ENCODE measurements around the gene MEDAG.

MEDAG gene

GRCh38 chr13:30867089-30867669 lies 38.9 kb upstream of the MEDAG start:
- Histone ChIP-seq H3K4me1 (ENCODE audit: control insufficient read depth, insufficient read depth, low read length) (no peaks in the 10 kb centered on the region; the same call in 1 of the 2 replicates), H3K36me3 (ENCODE audit: control insufficient read depth in 2 of 2, insufficient read depth in 1 of 2, low read length in 2 of 2) (no peaks in the 10 kb centered on the region), H3K9me3 (ENCODE audit: control insufficient read depth, insufficient read depth, low read depth, low read length) (no peaks in the 10 kb centered on the region), H3K4me3 (ENCODE audit: low read depth, low read length) (no peak overlapping the region), H3K27ac (ENCODE audit: extremely low read depth, low read depth, low read length) (no peak overlapping the region)
- TF ChIP-seq PATZ1 (tag by site-specific recombination; IDR thresholded peaks at IDR 0.05) (no peak), ZNF558 (tag by site-specific recombination; IDR thresholded peaks at IDR 0.05) (no peak), ZFP69B (tag by site-specific recombination; IDR thresholded peaks at IDR 0.05) (no peak), ZNF701 (tag by site-specific recombination; IDR thresholded peaks at IDR 0.05) (no peak), ZBTB10 (tag by site-specific recombination; IDR thresholded peaks at IDR 0.05) (no peak), OVOL3 (tag by site-specific recombination; IDR thresholded peaks at IDR 0.05) (no peak), MZF1 (tag by site-specific recombination; IDR thresholded peaks at IDR 0.05; ENCODE audit: borderline replicate concordance) (no peak), ZNF211 (tag by site-specific recombination; IDR thresholded peaks at IDR 0.05; ENCODE audit: low read depth) (no peak), KLF17 (tag by site-specific recombination; IDR thresholded peaks at IDR 0.05) (no peak), ZNF157 (tag by site-specific recombination; IDR thresholded peaks at IDR 0.05) (no peak), OSR2 (tag by site-specific recombination; IDR thresholded peaks at IDR 0.05) (no peak), PRDM6 (tag by site-specific recombination; IDR thresholded peaks at IDR 0.05) (no peak), BCL11A (tag by site-specific recombination; IDR thresholded peaks at IDR 0.05; ENCODE audit: low read depth) (no peak), SP2 (tag by site-specific recombination; IDR thresholded peaks at IDR 0.05) (no peak), ZSCAN30 (tag by site-specific recombination; IDR thresholded peaks at IDR 0.05) (no peak), ZNF513 (tag by site-specific recombination; IDR thresholded peaks at IDR 0.05) (no peak), ZBTB20 (tag by site-specific recombination; IDR thresholded peaks at IDR 0.05) (no peak), ZNF184 (tag by site-specific recombination; IDR thresholded peaks at IDR 0.05) (no peak)
- CTCF ChIA-PET = interaction anchor here (0.6 to 1.4 kb wide), 5 partner anchors 13 to 178 kb away, joined by 3 to 5 read pairs (median 3); no protein-coding TSS in a partner anchor
- POLR2A ChIA-PET = no interaction called here
